Neural progenitor cell (in vitro differentiated cells): ENCODE results near the gene SYNDIG1. TPM values are rescaled to one million over a fixed set of nuclear protein-coding genes. Genes with fewer than 3 reads are reported as not detected.

Experiments
- DNase-seq: peaks from one replicate; pipeline ENCODE4 v3.0.0-alpha.2; 2016; ENCODE audit warnings: low spot score
- H2AFZ ChIP-seq: fragments of 200-600 bp; sonication (generic); replicated peaks from 2 replicates; pipeline ENCODE4 v1.6.1; 2016; ENCODE audit warnings: antibody characterized with exemption
- H3F3A ChIP-seq: fragments of 200-600 bp; sonication (generic); 2 replicates; pipeline ENCODE4 v1.6.1; 2016; ENCODE audit warnings: antibody characterized with exemption, low read depth
- H3K27ac ChIP-seq: fragments of 200-600 bp; sonication (generic); 2 replicates; pipeline ENCODE4 v1.5.1; 2016; ENCODE audit warnings: mild to moderate bottlenecking
- H3K27me3 ChIP-seq: fragments of 200-600 bp; sonication (generic); 2 replicates; pipeline ENCODE4 v1.6.1; 2016; ENCODE audit warnings: mild to moderate bottlenecking, moderate library complexity
- H3K36me3 ChIP-seq: fragments of 200-600 bp; sonication (generic); 2 replicates; pipeline ENCODE4 v1.5.1; 2016
- H3K4me1 ChIP-seq: fragments of 200-600 bp; sonication (generic); 2 replicates; pipeline ENCODE4 v1.6.1; 2016; ENCODE audit warnings: mixed run types
- H3K4me2 ChIP-seq: fragments of 200-600 bp; sonication (generic); 2 replicates; pipeline ENCODE4 v1.6.1; 2016
- H3K4me3 ChIP-seq: fragments of 200-600 bp; sonication (generic); 2 replicates; pipeline ENCODE4 v1.5.1; 2016
- H3K79me2 ChIP-seq: fragments of 200-600 bp; sonication (generic); 2 replicates; pipeline ENCODE4 v1.6.1; 2016; ENCODE audit warnings: low read depth
- H3K9ac ChIP-seq: fragments of 200-600 bp; sonication (generic); 2 replicates; pipeline ENCODE4 v1.6.1; 2016
- H3K9me3 ChIP-seq: fragments of 200-600 bp; sonication (generic); 2 replicates; pipeline ENCODE4 v1.5.1; 2016; ENCODE audit warnings: low read depth
- H4K20me1 ChIP-seq: fragments of 200-600 bp; sonication (generic); 2 replicates; pipeline ENCODE4 v1.6.1; 2016; ENCODE audit warnings: low read depth
- H3K27ac Mint-ChIP-seq: 3 replicates; pipeline ENCODE4 v1.8.0; 2021; ENCODE audit warnings: mixed read lengths
- H3K27me3 Mint-ChIP-seq: 2 replicates; pipeline ENCODE4 v1.8.0; 2022; ENCODE audit warnings: low read depth, mild to moderate bottlenecking, inconsistent platforms, moderate library complexity, mixed read lengths; ENCODE audit not compliant: insufficient read depth
- H3K36me3 Mint-ChIP-seq: 3 replicates; pipeline ENCODE4 v1.8.0; 2021; ENCODE audit warnings: mixed read lengths
- H3K4me1 Mint-ChIP-seq: 3 replicates; pipeline ENCODE4 v1.8.0; 2021; ENCODE audit warnings: mixed read lengths
- H3K4me3 Mint-ChIP-seq: 3 replicates; pipeline ENCODE4 v1.8.0; 2021; ENCODE audit warnings: mild to moderate bottlenecking, moderate library complexity, mixed read lengths
- H3K9me3 Mint-ChIP-seq: 3 replicates; pipeline ENCODE4 v1.8.0; 2020; ENCODE audit warnings: mixed read lengths
- CTCF ChIP-seq: fragments of 200-600 bp; sonication (generic); IDR thresholded peaks from 2 replicates; pipeline ENCODE4 v1.5.1; 2017; ENCODE audit warnings: antibody characterized with exemption, mild to moderate bottlenecking
- EZH2 ChIP-seq: fragments of 200-600 bp; sonication (generic); IDR thresholded peaks from 2 replicates; pipeline ENCODE4 v1.6.1; 2017; ENCODE audit warnings: antibody characterized with exemption, mild to moderate bottlenecking, moderate library complexity
- EZH2phosphoT487 ChIP-seq: fragments of 200-600 bp; sonication (generic); IDR thresholded peaks from 2 replicates; pipeline ENCODE4 v1.6.1; 2017; ENCODE audit warnings: antibody characterized with exemption
- total RNA-seq: library from RNA; depleted of rRNA; stranded (reverse); fragments of >200 nt; gene quantifications from 2 replicates; pipeline ENCODE4 v1.2.3, GENCODE V29; 2015; ENCODE audit warnings: low replicate concordance

The SYNDIG1 gene
- total RNA-seq, 1 donor from 2014 or later, result 1.0 TPM

- H3K36me3 Mint-ChIP-seq, result no peaks in the 10 kb centered on the region
- no peak overlapping the region for H3K4me2 ChIP-seq
- H3K27me3 ChIP-seq, result no peaks in the 10 kb centered on the region
- no peak for DNase-seq
- H3F3A ChIP-seq, result no peaks in the 10 kb centered on the region
- no peak overlapping the region for H3K4me3 Mint-ChIP-seq
- no peaks in the 10 kb centered on the region for H3K36me3 ChIP-seq
- no peak overlapping the region for H3K27ac Mint-ChIP-seq
- no peak overlapping the region for H2AFZ ChIP-seq
- H3K9me3 ChIP-seq, result no peaks in the 10 kb centered on the region
- no peak overlapping the region for H3K4me3 ChIP-seq
- peaks cover 8% of the 10 kb centered on the region for H3K27me3 Mint-ChIP-seq
- H3K4me1 ChIP-seq, result no peaks in the 10 kb centered on the region
- H4K20me1 ChIP-seq, result no peaks in the 10 kb centered on the region
- TF ChIP-seq CTCF (no peak), EZH2 (no peak), EZH2phosphoT487 (no peak)
- H3K27ac ChIP-seq, result no peak overlapping the region
- H3K4me1 Mint-ChIP-seq, result no peaks in the 10 kb centered on the region
- peaks cover 6% of the 10 kb centered on the region for H3K9me3 Mint-ChIP-seq
- H3K79me2 ChIP-seq, result no peaks in the 10 kb centered on the region
- no peak overlapping the region for H3K9ac ChIP-seq
These were observed 76.9 kb downstream of the SYNDIG1 start for GRCh38 chr20:24546232-24546892.

GRCh38 chr20:24547967-24548366, 78.5 kb downstream of the SYNDIG1 start:
- Mint-ChIP-seq H3K4me3 (no peak overlapping the region), H3K27ac (no peak overlapping the region), H3K9me3 (peaks cover 6% of the 10 kb centered on the region), H3K4me1 (no peaks in the 10 kb centered on the region), H3K27me3 (peaks cover 8% of the 10 kb centered on the region), H3K36me3 (no peaks in the 10 kb centered on the region)
- H3K9me3 ChIP-seq, result no peaks in the 10 kb centered on the region
- no peak for DNase-seq
- H3K4me2 ChIP-seq, result no peak overlapping the region
- H2AFZ ChIP-seq, result no peak overlapping the region
- H3K36me3 ChIP-seq, result peaks cover 4% of the 10 kb centered on the region
- no peaks in the 10 kb centered on the region for H3K4me1 ChIP-seq
- H3F3A ChIP-seq, result no peaks in the 10 kb centered on the region
- TF ChIP-seq EZH2, result no peak
- TF ChIP-seq CTCF, result no peak
- no peak for TF ChIP-seq EZH2phosphoT487
- H3K4me3 ChIP-seq, result no peak overlapping the region
- no peaks in the 10 kb centered on the region for H3K27me3 ChIP-seq
- H3K79me2 ChIP-seq, result no peaks in the 10 kb centered on the region
- H3K27ac ChIP-seq, result no peak overlapping the region
- H3K9ac ChIP-seq, result no peak overlapping the region
- H4K20me1 ChIP-seq, result no peaks in the 10 kb centered on the region

- H3K36me3 ChIP-seq, result peaks cover 2% of the 10 kb centered on the region
- Mint-ChIP-seq H3K4me1 (peaks cover 5% of the 10 kb centered on the region), H3K36me3 (peaks cover 2% of the 10 kb centered on the region), H3K4me3 (no peak overlapping the region), H3K27ac (no peak overlapping the region), H3K9me3 (peaks cover 25% of the 10 kb centered on the region), H3K27me3 (peaks cover 6% of the 10 kb centered on the region)
- no peaks in the 10 kb centered on the region for H3F3A ChIP-seq
- no peak overlapping the region for H3K9ac ChIP-seq
- TF ChIP-seq EZH2, result no peak
- TF ChIP-seq CTCF, result no peak
- no peak for TF ChIP-seq EZH2phosphoT487
- no peaks in the 10 kb centered on the region for H3K27me3 ChIP-seq
- H3K27ac ChIP-seq, result no peak overlapping the region
- H3K4me3 ChIP-seq, result no peak overlapping the region
- no peak overlapping the region for H3K4me2 ChIP-seq
- no peaks in the 10 kb centered on the region for H3K4me1 ChIP-seq
- no peaks in the 10 kb centered on the region for H3K79me2 ChIP-seq
- H3K9me3 ChIP-seq, result no peaks in the 10 kb centered on the region
- DNase-seq, result no peak
- no peak overlapping the region for H2AFZ ChIP-seq
- no peaks in the 10 kb centered on the region for H4K20me1 ChIP-seq
These were observed 89.8 kb downstream of the SYNDIG1 start for GRCh38 chr20:24559114-24559732.
